Neural progenitor cell (in vitro differentiated cells): ENCODE measurements around the gene GUCY2D. TPM values are rescaled to one million over a fixed set of nuclear protein-coding genes. Genes with fewer than 3 reads are reported as not detected.
A peak's percentile ranks its signal among the peaks of the same experiment; 100 is the strongest.

ENCODE experiments used
- DNase-seq: peaks from one replicate; pipeline ENCODE4 v3.0.0-alpha.2; 2016; ENCODE audit warnings: low spot score
- H2AFZ ChIP-seq: fragments of 200-600 bp; sonication (generic); replicated peaks from 2 replicates; pipeline ENCODE4 v1.6.1; 2016; ENCODE audit warnings: antibody characterized with exemption
- H3F3A ChIP-seq: fragments of 200-600 bp; sonication (generic); 2 replicates; pipeline ENCODE4 v1.6.1; 2016; ENCODE audit warnings: antibody characterized with exemption, low read depth
- H3K27ac ChIP-seq: fragments of 200-600 bp; sonication (generic); 2 replicates; pipeline ENCODE4 v1.5.1; 2016; ENCODE audit warnings: mild to moderate bottlenecking
- H3K27me3 ChIP-seq: fragments of 200-600 bp; sonication (generic); 2 replicates; pipeline ENCODE4 v1.6.1; 2016; ENCODE audit warnings: mild to moderate bottlenecking, moderate library complexity
- H3K36me3 ChIP-seq: fragments of 200-600 bp; sonication (generic); 2 replicates; pipeline ENCODE4 v1.5.1; 2016
- H3K4me1 ChIP-seq: fragments of 200-600 bp; sonication (generic); 2 replicates; pipeline ENCODE4 v1.6.1; 2016; ENCODE audit warnings: mixed run types
- H3K4me2 ChIP-seq: fragments of 200-600 bp; sonication (generic); 2 replicates; pipeline ENCODE4 v1.6.1; 2016
- H3K4me3 ChIP-seq: fragments of 200-600 bp; sonication (generic); 2 replicates; pipeline ENCODE4 v1.5.1; 2016
- H3K79me2 ChIP-seq: fragments of 200-600 bp; sonication (generic); 2 replicates; pipeline ENCODE4 v1.6.1; 2016; ENCODE audit warnings: low read depth
- H3K9ac ChIP-seq: fragments of 200-600 bp; sonication (generic); 2 replicates; pipeline ENCODE4 v1.6.1; 2016
- H3K9me3 ChIP-seq: fragments of 200-600 bp; sonication (generic); 2 replicates; pipeline ENCODE4 v1.5.1; 2016; ENCODE audit warnings: low read depth
- H4K20me1 ChIP-seq: fragments of 200-600 bp; sonication (generic); 2 replicates; pipeline ENCODE4 v1.6.1; 2016; ENCODE audit warnings: low read depth
- H3K27ac Mint-ChIP-seq: 3 replicates; pipeline ENCODE4 v1.8.0; 2021; ENCODE audit warnings: mixed read lengths
- H3K27me3 Mint-ChIP-seq: 2 replicates; pipeline ENCODE4 v1.8.0; 2022; ENCODE audit warnings: low read depth, mild to moderate bottlenecking, inconsistent platforms, moderate library complexity, mixed read lengths; ENCODE audit not compliant: insufficient read depth
- H3K36me3 Mint-ChIP-seq: 3 replicates; pipeline ENCODE4 v1.8.0; 2021; ENCODE audit warnings: mixed read lengths
- H3K4me1 Mint-ChIP-seq: 3 replicates; pipeline ENCODE4 v1.8.0; 2021; ENCODE audit warnings: mixed read lengths
- H3K4me3 Mint-ChIP-seq: 3 replicates; pipeline ENCODE4 v1.8.0; 2021; ENCODE audit warnings: mild to moderate bottlenecking, moderate library complexity, mixed read lengths
- H3K9me3 Mint-ChIP-seq: 3 replicates; pipeline ENCODE4 v1.8.0; 2020; ENCODE audit warnings: mixed read lengths
- EZH2 ChIP-seq: fragments of 200-600 bp; sonication (generic); IDR thresholded peaks from 2 replicates; pipeline ENCODE4 v1.6.1; 2017; ENCODE audit warnings: antibody characterized with exemption, mild to moderate bottlenecking, moderate library complexity
- EZH2phosphoT487 ChIP-seq: fragments of 200-600 bp; sonication (generic); IDR thresholded peaks from 2 replicates; pipeline ENCODE4 v1.6.1; 2017; ENCODE audit warnings: antibody characterized with exemption
- total RNA-seq: library from RNA; depleted of rRNA; stranded (reverse); fragments of >200 nt; gene quantifications from 2 replicates; pipeline ENCODE4 v1.2.3, GENCODE V29; 2015; ENCODE audit warnings: low replicate concordance
- TF ChIP-seq, protein P1 (sequence below): fragments of 200-600 bp; sonication (generic); IDR thresholded peaks from 2 replicates; pipeline ENCODE4 v1.5.1; 2017; ENCODE audit warnings: antibody characterized with exemption, mild to moderate bottlenecking

GUCY2D gene
- total RNA-seq, 1 donor from 2014 or later = not detected

DNA sequence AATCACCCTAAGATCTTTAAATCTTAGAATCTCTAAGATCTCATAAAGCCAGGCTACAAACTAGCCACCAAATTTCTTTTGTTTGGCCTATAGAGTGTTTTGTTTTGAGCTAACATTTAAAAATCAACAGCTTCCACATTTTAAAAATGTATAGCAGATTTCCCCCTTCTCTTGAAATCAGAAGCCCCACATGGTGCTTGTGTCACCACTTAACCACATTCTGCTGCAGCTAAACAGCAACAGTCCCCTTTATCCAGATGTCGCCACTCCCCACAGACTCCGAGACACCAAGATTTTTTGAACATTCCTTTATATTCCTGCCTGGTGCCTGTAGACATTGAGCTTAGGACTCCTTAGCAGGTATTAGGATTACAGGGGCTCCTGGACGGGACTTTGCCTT is 16.0 kb downstream of the GUCY2D start:
- peaks cover 11% of the 10 kb centered on the region for H3K4me1 Mint-ChIP-seq
- no peak for TF ChIP-seq EZH2phosphoT487
- TF ChIP-seq, protein P1, sequence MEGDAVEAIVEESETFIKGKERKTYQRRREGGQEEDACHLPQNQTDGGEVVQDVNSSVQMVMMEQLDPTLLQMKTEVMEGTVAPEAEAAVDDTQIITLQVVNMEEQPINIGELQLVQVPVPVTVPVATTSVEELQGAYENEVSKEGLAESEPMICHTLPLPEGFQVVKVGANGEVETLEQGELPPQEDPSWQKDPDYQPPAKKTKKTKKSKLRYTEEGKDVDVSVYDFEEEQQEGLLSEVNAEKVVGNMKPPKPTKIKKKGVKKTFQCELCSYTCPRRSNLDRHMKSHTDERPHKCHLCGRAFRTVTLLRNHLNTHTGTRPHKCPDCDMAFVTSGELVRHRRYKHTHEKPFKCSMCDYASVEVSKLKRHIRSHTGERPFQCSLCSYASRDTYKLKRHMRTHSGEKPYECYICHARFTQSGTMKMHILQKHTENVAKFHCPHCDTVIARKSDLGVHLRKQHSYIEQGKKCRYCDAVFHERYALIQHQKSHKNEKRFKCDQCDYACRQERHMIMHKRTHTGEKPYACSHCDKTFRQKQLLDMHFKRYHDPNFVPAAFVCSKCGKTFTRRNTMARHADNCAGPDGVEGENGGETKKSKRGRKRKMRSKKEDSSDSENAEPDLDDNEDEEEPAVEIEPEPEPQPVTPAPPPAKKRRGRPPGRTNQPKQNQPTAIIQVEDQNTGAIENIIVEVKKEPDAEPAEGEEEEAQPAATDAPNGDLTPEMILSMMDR = no peak
- TF ChIP-seq EZH2 = no peak
- H3K27me3 Mint-ChIP-seq = peaks cover 16% of the 10 kb centered on the region

DNA sequence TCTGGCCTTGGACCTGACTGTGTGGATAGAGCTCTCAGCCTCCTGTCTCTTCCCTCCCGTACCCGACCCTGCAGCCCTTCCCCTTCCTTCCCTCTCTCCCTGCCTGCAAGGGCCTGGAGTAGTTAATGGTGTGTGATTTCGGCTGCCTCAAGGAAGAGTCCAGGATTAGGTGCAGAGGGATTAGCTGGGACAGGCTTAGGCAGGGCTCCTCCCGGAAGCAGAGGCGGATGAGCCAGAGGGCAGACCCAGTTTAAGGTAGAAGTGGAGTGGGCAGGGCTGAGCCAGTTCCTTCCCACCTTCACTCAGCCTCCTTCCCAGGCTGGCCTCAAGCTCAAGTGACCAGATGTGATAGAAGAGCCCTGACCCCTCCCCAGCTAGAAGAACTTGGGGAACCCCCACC is 16.8 kb downstream of the GUCY2D start:
- Mint-ChIP-seq H3K27me3 (peaks cover 16% of the 10 kb centered on the region), H3K27ac (peak overlapping the region; percentile 30), H3K4me1 (peaks cover 11% of the 10 kb centered on the region), H3K9me3 (no peaks in the 10 kb centered on the region), H3K36me3 (no peaks in the 10 kb centered on the region), H3K4me3 (no peak overlapping the region)
- Histone ChIP-seq H3F3A (no peaks in the 10 kb centered on the region), H3K4me3 (no peak overlapping the region), H3K9me3 (no peaks in the 10 kb centered on the region), H3K27ac (no peak overlapping the region), H3K9ac (no peak overlapping the region), H4K20me1 (no peaks in the 10 kb centered on the region), H2AFZ (no peak overlapping the region), H3K36me3 (no peaks in the 10 kb centered on the region), H3K4me1 (peaks cover 16% of the 10 kb centered on the region), H3K79me2 (no peaks in the 10 kb centered on the region), H3K4me2 (no peak overlapping the region), H3K27me3 (peaks cover 25% of the 10 kb centered on the region)
- TF ChIP-seq EZH2phosphoT487 (no peak), EZH2 (no peak)
- TF ChIP-seq, protein P1 = no peak
- DNase-seq = peak; percentile 63

More for the DNA sequence above, 16.0 kb downstream of the GUCY2D start:
- H3K36me3 Mint-ChIP-seq = no peaks in the 10 kb centered on the region
- Histone ChIP-seq H3F3A (no peaks in the 10 kb centered on the region), H3K27me3 (peaks cover 32% of the 10 kb centered on the region), H3K4me2 (no peak overlapping the region), H3K9ac (no peak overlapping the region), H3K79me2 (no peaks in the 10 kb centered on the region), H3K27ac (no peak overlapping the region), H3K4me3 (no peak overlapping the region), H2AFZ (no peak overlapping the region), H3K36me3 (no peaks in the 10 kb centered on the region), H4K20me1 (no peaks in the 10 kb centered on the region), H3K4me1 (peaks cover 16% of the 10 kb centered on the region), H3K9me3 (no peaks in the 10 kb centered on the region)
- no peak overlapping the region for H3K27ac Mint-ChIP-seq
- H3K9me3 Mint-ChIP-seq = no peaks in the 10 kb centered on the region
- DNase-seq = no peak
- no peak overlapping the region for H3K4me3 Mint-ChIP-seq

DNA sequence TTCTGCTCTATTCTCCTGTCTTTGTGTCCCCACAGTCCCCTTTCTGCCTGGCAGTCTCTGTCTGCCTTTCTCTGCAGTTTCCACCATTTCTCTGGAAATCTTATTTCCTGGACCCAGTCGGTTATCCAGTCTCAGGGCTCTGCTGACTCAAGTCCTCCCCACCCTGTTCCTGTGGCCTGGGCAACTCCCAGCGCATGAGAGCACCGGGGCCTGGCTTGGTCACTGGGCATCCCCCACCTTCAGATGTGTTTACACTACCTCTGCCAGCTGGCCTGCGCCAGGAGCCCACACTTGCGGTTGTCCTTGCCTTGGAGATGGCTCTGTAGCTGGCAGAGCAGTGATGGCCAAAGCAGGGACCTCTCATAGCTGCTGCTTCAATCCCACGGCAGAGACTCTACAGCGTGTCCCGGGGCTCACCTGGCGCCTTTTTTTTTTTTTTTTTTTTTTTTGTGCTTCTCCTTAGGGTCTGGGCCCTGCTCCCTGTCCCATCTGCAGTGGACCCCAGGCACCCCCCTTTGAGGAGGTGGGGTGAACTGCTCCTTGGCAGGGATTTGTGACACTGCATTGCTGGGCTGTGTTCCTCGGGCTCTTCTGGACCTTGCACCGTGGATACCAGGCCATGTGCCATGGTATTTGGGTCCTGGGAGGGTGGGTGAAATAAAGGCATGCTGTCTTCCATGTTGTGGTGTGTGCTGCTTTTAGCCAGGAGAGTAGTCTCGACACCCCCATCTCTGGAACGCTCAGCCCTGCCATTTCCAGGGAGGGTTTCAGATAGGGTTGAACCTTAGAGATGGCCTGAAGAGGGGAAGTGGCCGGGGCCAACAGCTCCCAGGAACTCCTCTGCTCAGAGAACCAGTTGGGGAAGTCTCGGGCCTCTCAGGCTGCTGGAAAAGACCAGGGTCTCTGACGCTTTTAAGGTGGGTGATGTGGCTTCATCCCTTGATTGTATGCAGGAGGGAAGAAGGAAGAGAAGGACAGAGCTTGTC is 17.5 kb downstream of the GUCY2D start:
- peak overlapping the region; percentile 30 for H3K27ac Mint-ChIP-seq
- Histone ChIP-seq H2AFZ (no peak overlapping the region), H3K4me1 (peaks cover 16% of the 10 kb centered on the region), H4K20me1 (no peaks in the 10 kb centered on the region), H3K36me3 (no peaks in the 10 kb centered on the region), H3K9me3 (no peaks in the 10 kb centered on the region), H3K27ac (no peak overlapping the region), H3K4me3 (no peak overlapping the region), H3K79me2 (no peaks in the 10 kb centered on the region), H3K9ac (no peak overlapping the region), H3K27me3 (peaks cover 17% of the 10 kb centered on the region), H3F3A (no peaks in the 10 kb centered on the region), H3K4me2 (no peak overlapping the region)
- H3K27me3 Mint-ChIP-seq = peaks cover 16% of the 10 kb centered on the region
- no peaks in the 10 kb centered on the region for H3K36me3 Mint-ChIP-seq
- H3K4me1 Mint-ChIP-seq = peaks cover 11% of the 10 kb centered on the region
- no peak overlapping the region for H3K4me3 Mint-ChIP-seq
- H3K9me3 Mint-ChIP-seq = no peaks in the 10 kb centered on the region
- no peak for DNase-seq
- TF ChIP-seq EZH2phosphoT487 (no peak), EZH2 (no peak)
- TF ChIP-seq, protein P1 = no peak
